CD4-positive, alpha-beta T cell treated with Interleukin-4 for 1 hour (primary cell): ENCODE data around the gene ANKRD12.
A peak's percentile ranks its signal among the peaks of the same experiment; 100 is the strongest.

Experiments used
- DNase-seq, 2 donors: peaks; one replicate each; pipeline ENCODE4 v3.0.0-alpha.2; 2020 to 2022

Gene ANKRD12

GRCh38 chr18:9188359-9189231 is 52.0 kb downstream of the ANKRD12 start:
- no peak for DNase-seq

GRCh38 chr18:9189491-9189890 is 52.9 kb downstream of the ANKRD12 start:
- no peak for DNase-seq

- no peak for DNase-seq
Measured at GRCh38 chr18:9191658-9192256, 55.2 kb downstream of the ANKRD12 start.

GRCh38 chr18:9193031-9193430 is 56.5 kb downstream of the ANKRD12 start:
- DNase-seq, result no peak

GRCh38 chr18:9196568-9196967 is 60.0 kb downstream of the ANKRD12 start:
- no peak for DNase-seq

GRCh38 chr18:9199681-9200080 is 63.1 kb downstream of the ANKRD12 start:
- no peak for DNase-seq

GRCh38 chr18:9201224-9201623 is 64.6 kb downstream of the ANKRD12 start:
- DNase-seq, result no peak

GRCh38 chr18:9204659-9205058 is 68.1 kb downstream of the ANKRD12 start:
- DNase-seq, result no peak

GRCh38 chr18:9206421-9206820 is 69.8 kb downstream of the ANKRD12 start:
- no peak for DNase-seq

GRCh38 chr18:9209279-9209678 is 72.7 kb downstream of the ANKRD12 start:
- DNase-seq, result no peak

- no peak for DNase-seq
Measured at GRCh38 chr18:9210966-9211365, 74.4 kb downstream of the ANKRD12 start.

GRCh38 chr18:9211955-9212354 is 75.4 kb downstream of the ANKRD12 start:
- peak in 1 of 2 donors; percentile 8 for DNase-seq

- no peak for DNase-seq
Measured at GRCh38 chr18:9215221-9215933, 78.8 kb downstream of the ANKRD12 start.

- DNase-seq, result no peak
Measured at GRCh38 chr18:9216459-9216858, 79.9 kb downstream of the ANKRD12 start.

GRCh38 chr18:9217743-9218451 is 81.3 kb downstream of the ANKRD12 start:
- DNase-seq, result no peak

- no peak for DNase-seq
Measured at GRCh38 chr18:9221040-9221439, 84.5 kb downstream of the ANKRD12 start.

- no peak for DNase-seq
Measured at GRCh38 chr18:9221661-9222060, 85.1 kb downstream of the ANKRD12 start.

GRCh38 chr18:9223356-9223755 is 86.8 kb downstream of the ANKRD12 start:
- DNase-seq, result no peak

- no peak for DNase-seq
Measured at GRCh38 chr18:9226463-9226862, 89.9 kb downstream of the ANKRD12 start.

GRCh38 chr18:9231852-9232486 is 95.4 kb downstream of the ANKRD12 start:
- no peak for DNase-seq

GRCh38 chr18:9232977-9233376 is 96.4 kb downstream of the ANKRD12 start:
- no peak for DNase-seq

- DNase-seq, result no peak
Measured at GRCh38 chr18:9233771-9234440, 97.3 kb downstream of the ANKRD12 start.
